ENCODE data around the gene TMEM186. TPM values are rescaled to one million over a fixed set of nuclear protein-coding genes. Genes with fewer than 3 reads are reported as not detected.

Gene TMEM186
- polyA plus RNA-seq, 1 of the 3 experiments (the other 2 are of a cell fraction) = 13.2 TPM

DNA sequence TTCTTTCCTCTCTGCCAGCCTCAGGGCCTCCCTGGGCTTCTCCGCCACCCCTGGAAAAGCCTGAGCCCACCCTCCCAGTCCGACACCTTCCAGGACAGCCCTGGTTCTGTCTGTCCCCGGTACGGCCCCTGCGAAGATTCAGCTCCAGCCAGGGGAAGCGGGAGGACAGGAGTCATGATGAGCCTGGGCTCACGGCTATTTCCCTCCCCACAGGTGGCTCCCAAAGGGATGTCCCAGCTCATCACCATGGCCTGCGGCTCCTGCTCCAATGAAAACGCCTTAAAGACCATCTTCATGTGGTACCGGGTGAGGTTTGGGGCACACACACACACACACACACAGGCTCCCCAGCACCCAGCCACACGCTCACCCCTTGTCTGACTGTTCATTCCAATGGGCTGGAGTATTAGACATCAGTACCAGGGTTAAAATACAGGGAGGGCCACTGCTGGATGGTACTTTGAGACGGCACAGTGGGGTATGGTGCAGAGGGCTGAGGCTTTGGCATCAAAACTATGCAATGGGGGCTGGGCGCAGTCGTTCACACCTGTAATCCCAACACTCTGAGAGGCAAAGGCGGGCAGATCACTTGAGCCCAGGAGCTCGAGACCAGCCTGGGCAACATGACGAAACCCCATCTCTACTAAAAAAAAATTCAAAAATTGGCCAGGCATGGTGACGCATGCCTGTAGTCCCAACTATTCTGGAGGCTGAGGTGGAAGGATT, 32.8 kb downstream of the TMEM186 start:
- Histone ChIP-seq H4K20me1 (ENCODE audit: insufficient read depth) (no peaks in the 10 kb centered on the region), H3K4me1 (ENCODE audit: control insufficient read depth in 1 of 2, insufficient read depth in 2 of 2, low read depth in 1 of 2, low read length in 1 of 2) (peaks cover 0 to 3% of the 10 kb centered on the region in 2 experiments; a peak in 1 of 4 replicates), H3K79me2 (ENCODE audit: insufficient read depth) (no peaks in the 10 kb centered on the region), H2AFZ (ENCODE audit: low read depth) (no peak overlapping the region), H3K36me3 (replicated peaks in 1 of 2; ENCODE audit: control insufficient read depth in 1 of 2, insufficient read depth in 2 of 2, low read length in 1 of 2) (no peaks in the 10 kb centered on the region), H3K4me2 (no peak overlapping the region), H3K27me3 (ENCODE audit: insufficient read depth) (no peaks in the 10 kb centered on the region), H3K9ac (no peak overlapping the region), H3K27ac (ENCODE audit: low read depth in 2 of 2, low read length in 1 of 2) (no peak overlapping the region), H3K9me2 (no peaks in the 10 kb centered on the region), H3F3A (replicated peaks; ENCODE audit: insufficient read depth) (no peaks in the 10 kb centered on the region), H3K4me3 (ENCODE audit: low read depth in 2 of 2, low read length in 1 of 2) (no peak overlapping the region), H3K9me3 (no peaks in the 10 kb centered on the region)
- DNase-seq = no peak
- ChIA-PET POLR2A (no interaction called here), CTCF (interaction anchor here (0.9 to 1.0 kb wide), 2 partner anchors 102 to 197 kb away, joined by 3 read pairs; no protein-coding TSS in a partner anchor)
- no peak for TF ChIP-seq NFIC (IDR thresholded peaks at IDR 0.05; ENCODE audit: borderline replicate concordance)
- no peak for TF ChIP-seq EP300 (IDR thresholded peaks at IDR 0.05; ENCODE audit: borderline replicate concordance in 1 of 2, low read depth in 1 of 2, low read length in 1 of 2)
- TF ChIP-seq, protein P1, sequence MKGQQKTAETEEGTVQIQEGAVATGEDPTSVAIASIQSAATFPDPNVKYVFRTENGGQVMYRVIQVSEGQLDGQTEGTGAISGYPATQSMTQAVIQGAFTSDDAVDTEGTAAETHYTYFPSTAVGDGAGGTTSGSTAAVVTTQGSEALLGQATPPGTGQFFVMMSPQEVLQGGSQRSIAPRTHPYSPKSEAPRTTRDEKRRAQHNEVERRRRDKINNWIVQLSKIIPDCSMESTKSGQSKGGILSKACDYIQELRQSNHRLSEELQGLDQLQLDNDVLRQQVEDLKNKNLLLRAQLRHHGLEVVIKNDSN (IDR thresholded peaks at IDR 0.05; ENCODE audit: borderline replicate concordance, low read depth) = no peak
- TF ChIP-seq, protein P2, sequence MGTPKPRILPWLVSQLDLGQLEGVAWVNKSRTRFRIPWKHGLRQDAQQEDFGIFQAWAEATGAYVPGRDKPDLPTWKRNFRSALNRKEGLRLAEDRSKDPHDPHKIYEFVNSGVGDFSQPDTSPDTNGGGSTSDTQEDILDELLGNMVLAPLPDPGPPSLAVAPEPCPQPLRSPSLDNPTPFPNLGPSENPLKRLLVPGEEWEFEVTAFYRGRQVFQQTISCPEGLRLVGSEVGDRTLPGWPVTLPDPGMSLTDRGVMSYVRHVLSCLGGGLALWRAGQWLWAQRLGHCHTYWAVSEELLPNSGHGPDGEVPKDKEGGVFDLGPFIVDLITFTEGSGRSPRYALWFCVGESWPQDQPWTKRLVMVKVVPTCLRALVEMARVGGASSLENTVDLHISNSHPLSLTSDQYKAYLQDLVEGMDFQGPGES (IDR thresholded peaks at IDR 0.05; ENCODE audit: low read depth, low read length) = no peak
- TF ChIP-seq GATA2 (CRISPR knock-in tag; IDR thresholded peaks at IDR 0.05) = no peak
- TF ChIP-seq TCF12 (IDR thresholded peaks at IDR 0.05) = no peak
- no peak for TF ChIP-seq SMC3 (IDR thresholded peaks at IDR 0.05; ENCODE audit: low read depth, low read length)
- TF ChIP-seq FOXM1 (IDR thresholded peaks at IDR 0.05; ENCODE audit: low read depth) = no peak
- WGBS (ENCODE audit: low lambda C conversion rate) = 82% methylated on average over 11 of the region's 18 CpGs

DNA sequence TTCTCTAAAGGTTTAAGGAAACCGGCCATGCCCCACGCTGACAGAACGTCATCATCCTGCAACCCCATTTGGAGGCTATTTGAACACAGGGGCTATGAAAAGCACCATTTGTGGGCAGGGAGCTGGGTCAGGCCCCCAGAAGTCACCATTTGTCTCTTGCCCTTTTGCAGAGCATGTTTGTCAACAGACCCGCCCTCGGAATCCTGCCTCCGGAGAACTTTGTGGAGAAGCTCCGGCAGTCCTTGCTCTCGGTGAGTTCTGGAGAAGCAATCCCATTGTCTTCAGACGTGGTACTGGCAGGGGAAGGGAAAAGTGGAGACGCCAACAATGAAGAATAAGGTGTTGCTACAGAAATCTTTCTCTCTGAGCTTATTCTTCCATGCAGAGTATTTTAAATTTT, 33.5 kb downstream of the TMEM186 start:
- POLR2A ChIA-PET = no interaction called here
- TF ChIP-seq, protein P3, sequence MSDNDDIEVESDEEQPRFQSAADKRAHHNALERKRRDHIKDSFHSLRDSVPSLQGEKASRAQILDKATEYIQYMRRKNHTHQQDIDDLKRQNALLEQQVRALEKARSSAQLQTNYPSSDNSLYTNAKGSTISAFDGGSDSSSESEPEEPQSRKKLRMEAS (IDR thresholded peaks at IDR 0.05; ENCODE audit: low read depth) = no peak
- TF ChIP-seq JUND (IDR thresholded peaks at IDR 0.05) (no peak), TEAD4 (IDR thresholded peaks at IDR 0.05; ENCODE audit: borderline replicate concordance, insufficient read depth) (no peak), FOSL2 (IDR thresholded peaks at IDR 0.05; ENCODE audit: borderline replicate concordance, low read depth) (no peak), GABPA (IDR thresholded peaks at IDR 0.05; ENCODE audit: low read depth) (no peak), SIN3A (IDR thresholded peaks at IDR 0.05; ENCODE audit: borderline replicate concordance, low read depth, low read length) (no peak), YY1 (IDR thresholded peaks at IDR 0.05; ENCODE audit: low read depth) (no peak), RFX5 (IDR thresholded peaks at IDR 0.05; ENCODE audit: low read length) (no peak), GATA2 (CRISPR knock-in tag; IDR thresholded peaks at IDR 0.05) (no peak), FOXM1 (IDR thresholded peaks at IDR 0.05; ENCODE audit: low read depth) (no peak)
- TF ChIP-seq, protein P1 (IDR thresholded peaks at IDR 0.05; ENCODE audit: borderline replicate concordance, low read depth) = no peak
- TF ChIP-seq, protein P4, sequence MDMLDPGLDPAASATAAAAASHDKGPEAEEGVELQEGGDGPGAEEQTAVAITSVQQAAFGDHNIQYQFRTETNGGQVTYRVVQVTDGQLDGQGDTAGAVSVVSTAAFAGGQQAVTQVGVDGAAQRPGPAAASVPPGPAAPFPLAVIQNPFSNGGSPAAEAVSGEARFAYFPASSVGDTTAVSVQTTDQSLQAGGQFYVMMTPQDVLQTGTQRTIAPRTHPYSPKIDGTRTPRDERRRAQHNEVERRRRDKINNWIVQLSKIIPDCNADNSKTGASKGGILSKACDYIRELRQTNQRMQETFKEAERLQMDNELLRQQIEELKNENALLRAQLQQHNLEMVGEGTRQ (IDR thresholded peaks at IDR 0.05; ENCODE audit: borderline replicate concordance, low read depth, low read length) = no peak
- TF ChIP-seq, protein P5, sequence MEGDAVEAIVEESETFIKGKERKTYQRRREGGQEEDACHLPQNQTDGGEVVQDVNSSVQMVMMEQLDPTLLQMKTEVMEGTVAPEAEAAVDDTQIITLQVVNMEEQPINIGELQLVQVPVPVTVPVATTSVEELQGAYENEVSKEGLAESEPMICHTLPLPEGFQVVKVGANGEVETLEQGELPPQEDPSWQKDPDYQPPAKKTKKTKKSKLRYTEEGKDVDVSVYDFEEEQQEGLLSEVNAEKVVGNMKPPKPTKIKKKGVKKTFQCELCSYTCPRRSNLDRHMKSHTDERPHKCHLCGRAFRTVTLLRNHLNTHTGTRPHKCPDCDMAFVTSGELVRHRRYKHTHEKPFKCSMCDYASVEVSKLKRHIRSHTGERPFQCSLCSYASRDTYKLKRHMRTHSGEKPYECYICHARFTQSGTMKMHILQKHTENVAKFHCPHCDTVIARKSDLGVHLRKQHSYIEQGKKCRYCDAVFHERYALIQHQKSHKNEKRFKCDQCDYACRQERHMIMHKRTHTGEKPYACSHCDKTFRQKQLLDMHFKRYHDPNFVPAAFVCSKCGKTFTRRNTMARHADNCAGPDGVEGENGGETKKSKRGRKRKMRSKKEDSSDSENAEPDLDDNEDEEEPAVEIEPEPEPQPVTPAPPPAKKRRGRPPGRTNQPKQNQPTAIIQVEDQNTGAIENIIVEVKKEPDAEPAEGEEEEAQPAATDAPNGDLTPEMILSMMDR (IDR thresholded peaks at IDR 0.05) = no peak
- CTCF ChIA-PET = interaction anchor here (1.0 kb wide), 1 partner anchor 196 kb away, joined by 3 read pairs; no protein-coding TSS in a partner anchor

More for the DNA sequence above, 33.5 kb downstream of the TMEM186 start:
- H3K4me2 ChIP-seq = no peak overlapping the region
- H3K27ac ChIP-seq (ENCODE audit: low read depth in 2 of 2, low read length in 1 of 2) = no peak overlapping the region
- no peaks in the 10 kb centered on the region for H4K20me1 ChIP-seq (ENCODE audit: insufficient read depth)
- no peak overlapping the region for H2AFZ ChIP-seq (ENCODE audit: low read depth)
- no peaks in the 10 kb centered on the region for H3K27me3 ChIP-seq (ENCODE audit: insufficient read depth)
- H3K9me2 ChIP-seq = no peaks in the 10 kb centered on the region
- no peak overlapping the region for H3K4me3 ChIP-seq (ENCODE audit: low read depth in 2 of 2, low read length in 1 of 2)
- no peaks in the 10 kb centered on the region for H3K79me2 ChIP-seq (ENCODE audit: insufficient read depth)
- H3F3A ChIP-seq (replicated peaks; ENCODE audit: insufficient read depth) = no peaks in the 10 kb centered on the region
- no peaks in the 10 kb centered on the region for H3K36me3 ChIP-seq (replicated peaks in 1 of 2; ENCODE audit: control insufficient read depth in 1 of 2, insufficient read depth in 2 of 2, low read length in 1 of 2)
- H3K9me3 ChIP-seq = no peaks in the 10 kb centered on the region
- peaks cover 0 to 3% of the 10 kb centered on the region in 2 experiments; a peak in 1 of 4 replicates for H3K4me1 ChIP-seq (ENCODE audit: control insufficient read depth in 1 of 2, insufficient read depth in 2 of 2, low read depth in 1 of 2, low read length in 1 of 2)
- H3K9ac ChIP-seq = no peak overlapping the region
- DNase-seq = no peak
- WGBS (ENCODE audit: low lambda C conversion rate) = 78% methylated on average over 8 of the region's 10 CpGs
